Measurements from ENCODE around the gene NALF2.
A peak's percentile ranks its signal among the peaks of the same experiment; 100 is the strongest.

Gene NALF2

DNA sequence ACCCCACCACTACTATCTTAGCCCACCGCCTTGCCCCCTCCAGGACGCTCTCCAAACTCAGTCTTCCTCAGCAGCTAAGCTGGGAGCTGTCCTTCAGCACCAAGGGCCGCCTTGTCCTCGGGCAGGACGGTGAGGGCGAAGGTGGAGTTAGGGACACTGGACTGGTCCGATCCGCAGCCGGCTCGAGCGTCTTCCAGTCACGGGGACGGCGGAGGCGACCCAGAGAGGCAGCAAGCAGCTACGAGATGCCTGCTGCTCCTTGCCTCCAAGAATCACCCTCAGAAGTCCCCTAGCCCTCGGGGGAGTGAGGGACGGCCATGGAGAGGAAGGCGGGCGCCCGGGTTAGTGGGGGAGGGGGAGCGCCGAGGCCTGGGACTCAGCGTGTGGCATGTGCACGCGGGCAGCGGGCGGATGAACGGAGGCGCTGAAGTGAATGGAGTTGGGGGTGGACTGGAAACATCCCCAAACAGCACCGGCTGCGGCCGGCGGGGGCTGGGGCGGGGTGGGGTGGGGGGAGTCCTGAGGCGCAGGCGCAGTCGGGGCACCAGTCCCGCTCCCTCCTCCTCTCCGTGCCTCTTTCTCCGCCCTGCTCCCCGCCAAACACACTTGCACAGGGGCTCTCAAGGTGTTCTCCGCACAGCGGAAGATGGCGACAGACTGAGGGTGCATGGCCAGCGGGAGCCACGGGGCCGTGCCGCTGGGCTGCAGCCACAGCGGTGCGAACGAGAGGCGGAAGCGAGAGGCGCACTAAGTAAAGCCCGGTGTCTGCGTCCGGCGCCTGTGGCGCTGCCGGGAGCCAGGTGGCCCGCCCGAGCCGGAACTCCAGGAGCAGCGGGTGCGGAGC is at the start of gene NALF2:
NALF2 (plus strand) TSS at position 545 of the 844 bp plus-strand sequence. CDS start 957 bp downstream, outside the sequence.
- peak; percentile 39 for DNase-seq (ENCODE audit: low read depth)

- DNase-seq (ENCODE audit: low read depth), result no peak
These were observed 46.4 kb upstream of the NALF2 start for GRCh38 chrX:69457756-69458155.

- DNase-seq (ENCODE audit: low read depth), result no peak
These were observed 37.6 kb upstream of the NALF2 start for GRCh38 chrX:69466546-69466945.

- DNase-seq (ENCODE audit: low read depth), result no peak
These were observed 34.2 kb upstream of the NALF2 start for GRCh38 chrX:69469975-69470374.

DNA sequence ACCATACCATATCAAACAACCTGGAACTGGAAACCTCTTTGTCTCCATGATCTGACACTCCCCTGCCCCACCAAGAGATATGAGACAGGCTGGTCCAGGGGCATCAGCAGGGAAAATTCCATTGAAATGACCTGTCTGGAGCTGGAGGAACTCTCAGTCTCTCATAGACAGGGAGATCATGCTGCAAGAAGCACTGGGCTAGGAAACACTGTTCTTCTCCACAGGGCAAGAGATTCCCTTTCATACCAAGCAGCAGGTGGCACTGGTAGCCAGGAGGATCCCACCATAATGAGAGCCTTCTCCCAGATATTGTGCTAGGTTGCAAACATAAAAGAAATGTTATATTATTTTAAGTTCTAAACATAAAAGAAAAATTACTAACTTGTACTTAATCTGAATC is 14.5 kb upstream of the NALF2 start:
- no peak for DNase-seq (ENCODE audit: low read depth)

GRCh38 chrX:69493193-69493592 is 10.9 kb upstream of the NALF2 start:
- DNase-seq (ENCODE audit: low read depth), result no peak

DNA sequence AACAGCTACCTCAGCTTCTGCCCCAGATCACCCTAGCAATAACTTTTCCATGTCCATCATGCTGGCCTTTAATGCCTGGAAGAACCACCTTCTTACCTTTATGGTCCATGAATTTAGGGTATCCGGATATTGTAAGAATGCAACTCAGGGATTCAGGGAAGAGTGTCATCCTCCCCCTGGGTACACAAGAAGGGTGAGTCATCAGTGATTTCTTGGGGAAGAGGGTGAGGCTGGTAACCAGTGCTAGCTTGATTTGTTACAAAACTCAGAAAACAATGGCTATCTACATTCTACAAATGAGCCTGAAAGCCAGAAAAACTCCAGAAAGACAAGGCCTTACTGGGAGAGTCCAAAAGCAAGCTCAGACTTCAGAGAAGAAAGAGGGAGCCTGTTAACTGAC is 10.4 kb upstream of the NALF2 start:
- DNase-seq (ENCODE audit: low read depth), result no peak

GRCh38 chrX:69496183-69496582 is 7.9 kb upstream of the NALF2 start:
- no peak for DNase-seq (ENCODE audit: low read depth)

DNA sequence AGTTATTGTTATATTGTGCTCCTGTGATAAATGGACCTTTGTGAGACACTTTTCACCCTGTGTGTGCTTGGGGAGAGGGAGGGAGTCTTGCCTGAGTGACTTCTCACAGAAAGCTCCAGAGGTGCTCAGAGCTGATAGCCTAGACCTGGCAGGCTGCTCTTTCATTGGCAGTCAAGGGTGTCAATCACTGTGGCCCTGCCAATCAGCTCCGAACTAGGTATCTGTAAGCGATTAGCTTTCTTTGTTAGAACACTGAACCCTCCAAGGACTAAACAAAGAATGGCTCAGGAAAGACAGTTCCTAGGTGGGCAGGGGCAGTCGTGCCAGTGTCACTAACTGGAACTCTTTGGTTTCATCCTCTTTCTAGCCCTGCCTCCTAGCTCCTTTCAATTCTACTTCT is 2.7 kb upstream of the NALF2 start:
- no peak for DNase-seq (ENCODE audit: low read depth)

- no peak for DNase-seq (ENCODE audit: low read depth)
These were observed 821 bp upstream of the NALF2 start for GRCh38 chrX:69503228-69503781.

DNA sequence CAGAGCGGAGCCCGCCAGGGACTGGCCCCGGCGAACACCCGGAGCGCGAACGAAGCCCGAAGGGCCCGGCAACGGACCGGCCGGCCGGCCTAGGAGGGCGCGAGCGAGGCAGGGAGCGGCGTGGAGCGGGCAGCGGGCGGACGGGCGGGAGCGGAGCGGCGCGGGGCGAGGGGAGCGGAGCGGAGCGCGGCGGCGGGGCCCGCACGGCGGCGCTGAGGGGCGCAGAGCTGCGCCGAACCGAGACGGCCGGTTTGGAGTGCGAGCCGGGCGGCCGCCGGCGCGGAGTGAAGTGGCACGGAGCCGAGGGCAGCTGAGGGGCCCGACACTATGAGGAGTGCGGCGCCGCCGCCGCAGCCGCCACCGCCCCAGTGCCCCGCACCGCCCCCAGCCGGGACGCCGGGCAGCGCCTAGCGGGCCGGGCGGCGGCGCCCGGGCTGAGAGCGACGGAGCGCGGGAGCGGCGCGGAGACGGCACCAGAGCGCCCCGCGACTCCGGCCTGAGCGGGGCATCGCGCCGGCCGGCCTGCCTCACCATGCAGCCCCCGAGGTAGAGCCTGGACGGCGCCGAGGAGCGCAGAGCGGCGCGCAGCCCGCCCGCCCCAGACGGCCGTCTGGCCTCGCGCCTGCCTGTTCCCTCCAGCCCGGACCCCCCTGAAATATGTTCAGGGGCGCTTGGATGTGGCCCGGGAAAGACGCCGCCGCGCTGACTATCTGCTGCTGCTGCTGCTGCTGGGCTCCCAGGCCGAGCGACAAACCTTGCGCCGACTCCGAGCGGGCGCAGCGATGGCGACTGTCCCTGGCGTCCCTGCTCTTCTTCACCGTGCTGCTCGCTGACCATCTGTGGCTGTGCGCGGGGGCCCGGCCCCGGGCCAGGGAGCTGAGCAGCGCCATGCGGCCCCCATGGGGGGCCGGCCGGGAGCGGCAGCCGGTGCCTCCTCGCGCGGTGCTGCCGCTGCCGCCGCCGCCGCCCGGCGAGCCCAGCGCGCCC is 793 bp downstream of the NALF2 start:
- DNase-seq (ENCODE audit: low read depth), result no peak

DNA sequence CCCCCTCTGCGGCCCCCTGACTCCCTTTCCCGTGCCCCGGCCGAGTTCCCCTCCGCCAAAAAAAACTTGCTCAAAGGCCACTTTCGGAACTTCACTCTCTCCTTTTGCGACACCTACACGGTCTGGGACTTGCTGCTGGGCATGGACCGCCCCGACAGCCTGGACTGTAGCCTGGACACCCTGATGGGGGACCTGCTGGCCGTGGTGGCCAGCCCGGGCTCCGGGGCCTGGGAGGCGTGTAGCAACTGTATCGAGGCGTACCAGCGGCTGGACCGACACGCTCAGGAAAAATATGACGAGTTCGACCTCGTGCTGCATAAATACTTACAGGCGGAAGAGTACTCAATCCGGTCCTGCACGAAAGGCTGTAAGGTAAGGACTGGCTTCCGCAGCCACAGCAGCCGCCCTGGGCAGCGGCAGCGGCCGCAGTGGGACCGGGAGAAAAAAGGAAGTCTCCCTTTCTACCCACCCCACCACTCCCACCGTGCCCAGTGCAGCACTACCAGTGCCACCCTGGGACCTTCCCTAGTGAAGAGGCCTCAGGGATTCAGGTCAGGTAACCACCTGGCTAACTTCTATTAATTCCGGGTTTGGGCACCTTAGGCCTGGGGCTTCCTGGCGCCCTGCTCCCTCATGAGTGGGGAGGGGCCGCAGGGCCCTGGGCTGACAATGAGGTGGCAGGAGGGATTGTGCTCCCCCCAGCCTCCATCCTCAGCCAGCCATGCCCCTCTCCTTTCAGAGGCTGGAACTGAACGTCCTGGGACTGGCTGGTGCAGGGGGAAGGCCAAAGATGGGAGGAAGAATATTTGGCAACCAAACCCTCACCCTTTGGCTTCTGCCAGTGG is 1.9 kb downstream of the NALF2 start:
- DNase-seq (ENCODE audit: low read depth), result no peak

DNA sequence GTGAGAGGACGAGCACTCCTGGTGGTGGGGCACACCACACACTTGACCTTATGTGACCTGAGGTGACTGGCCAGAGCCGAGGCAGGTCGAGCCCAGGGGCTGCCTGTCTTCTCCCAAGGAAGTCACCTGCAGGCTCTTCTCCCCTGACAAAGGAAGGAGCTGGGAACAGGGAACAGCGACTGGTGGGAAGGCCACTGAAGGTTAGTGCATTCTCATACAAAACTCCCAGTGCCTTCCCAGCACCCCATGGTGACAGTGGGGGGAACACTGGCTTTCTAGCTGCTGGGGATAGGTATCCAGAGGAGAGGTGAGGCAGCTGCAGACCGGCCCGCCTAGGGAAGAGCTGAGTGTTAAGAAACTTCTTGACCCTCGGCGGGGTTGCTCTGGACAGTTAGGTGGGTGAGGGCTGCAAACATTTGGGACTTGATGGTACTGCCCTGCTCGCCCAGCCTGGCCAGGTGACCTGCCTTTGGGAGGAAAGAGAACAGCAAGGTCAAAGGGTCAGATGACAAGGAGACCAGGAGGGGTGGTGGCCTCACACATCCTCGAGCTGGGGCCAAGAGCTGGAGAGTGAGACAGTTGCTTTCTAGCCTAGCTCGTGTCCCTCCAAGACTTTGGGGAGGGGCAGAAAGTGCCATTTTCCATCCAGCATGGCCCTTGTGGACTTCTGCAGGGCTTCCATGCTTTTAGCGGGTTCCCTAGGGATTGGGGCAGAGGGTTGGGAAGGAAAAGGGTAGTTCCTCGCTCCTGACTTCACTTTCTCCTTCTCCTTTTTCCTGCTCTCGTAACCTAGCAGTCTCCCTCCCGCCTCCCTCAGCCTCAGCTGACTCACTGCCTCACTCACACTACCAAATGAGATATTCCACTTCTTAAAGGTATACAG is 2.7 kb downstream of the NALF2 start:
- no peak for DNase-seq (ENCODE audit: low read depth)

DNA sequence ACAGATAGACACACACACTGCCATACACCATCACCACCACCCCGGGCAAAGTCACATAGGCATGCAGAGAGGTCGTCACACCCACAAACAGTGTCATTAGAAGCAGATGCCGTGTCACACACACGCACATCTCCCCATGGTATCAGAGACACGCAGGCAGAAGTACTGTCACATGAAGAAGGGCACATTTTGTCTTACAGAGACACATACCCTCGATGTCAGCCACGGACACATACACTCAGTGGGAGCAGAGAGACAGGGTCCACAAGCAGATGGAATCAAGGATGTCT is 3.3 kb downstream of the NALF2 start:
- no peak for DNase-seq (ENCODE audit: low read depth)

DNA sequence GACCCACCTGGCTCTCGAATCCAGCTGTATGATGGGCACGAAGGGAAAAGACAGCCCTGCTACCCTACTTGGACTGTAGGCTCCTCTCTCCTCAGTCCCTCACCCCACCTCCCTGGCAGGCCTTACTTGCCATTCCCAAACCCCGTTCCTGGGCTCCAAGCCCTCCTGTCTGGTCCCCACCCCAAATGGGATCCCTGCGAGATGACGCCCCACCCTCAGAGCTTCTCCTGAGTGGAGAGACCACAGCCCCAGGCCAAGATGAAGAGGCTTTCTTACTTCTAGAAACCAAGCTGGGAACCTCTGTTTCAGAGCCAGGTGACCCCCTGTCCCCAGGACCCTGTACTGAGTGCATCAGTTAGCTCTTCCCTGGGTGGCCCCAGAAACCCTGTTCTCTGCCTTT is 4.5 kb downstream of the NALF2 start:
- no peak for DNase-seq (ENCODE audit: low read depth)

DNA sequence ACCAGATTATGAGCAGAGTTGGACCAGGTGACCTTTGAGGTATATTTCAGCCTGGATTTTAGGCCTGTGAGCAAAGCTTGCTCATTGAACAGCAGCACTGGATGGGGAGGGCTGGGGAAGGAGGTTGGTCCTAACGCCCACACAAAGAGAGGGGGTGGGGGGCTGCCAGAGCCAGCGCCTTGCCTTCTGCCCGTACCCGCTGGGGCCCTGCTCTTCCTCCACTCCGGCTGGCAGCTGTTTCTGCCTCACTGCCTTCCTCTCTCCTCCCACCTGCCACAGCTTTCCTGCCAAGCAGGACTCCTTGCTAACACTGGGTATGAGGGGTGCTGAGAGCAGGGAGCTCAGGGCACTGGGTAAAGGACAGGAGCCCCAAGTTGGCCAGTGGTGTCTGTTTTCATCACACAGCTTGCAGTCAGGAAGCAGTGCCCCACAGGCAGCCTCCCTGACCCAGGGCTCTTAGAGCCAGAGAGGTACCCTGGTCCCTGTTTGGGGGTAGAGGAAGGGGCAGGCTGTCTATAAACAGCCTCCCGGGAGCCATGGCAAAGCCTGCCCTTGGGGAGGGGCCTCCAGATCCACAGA is 6.1 kb downstream of the NALF2 start:
- no peak for DNase-seq (ENCODE audit: low read depth)

DNA sequence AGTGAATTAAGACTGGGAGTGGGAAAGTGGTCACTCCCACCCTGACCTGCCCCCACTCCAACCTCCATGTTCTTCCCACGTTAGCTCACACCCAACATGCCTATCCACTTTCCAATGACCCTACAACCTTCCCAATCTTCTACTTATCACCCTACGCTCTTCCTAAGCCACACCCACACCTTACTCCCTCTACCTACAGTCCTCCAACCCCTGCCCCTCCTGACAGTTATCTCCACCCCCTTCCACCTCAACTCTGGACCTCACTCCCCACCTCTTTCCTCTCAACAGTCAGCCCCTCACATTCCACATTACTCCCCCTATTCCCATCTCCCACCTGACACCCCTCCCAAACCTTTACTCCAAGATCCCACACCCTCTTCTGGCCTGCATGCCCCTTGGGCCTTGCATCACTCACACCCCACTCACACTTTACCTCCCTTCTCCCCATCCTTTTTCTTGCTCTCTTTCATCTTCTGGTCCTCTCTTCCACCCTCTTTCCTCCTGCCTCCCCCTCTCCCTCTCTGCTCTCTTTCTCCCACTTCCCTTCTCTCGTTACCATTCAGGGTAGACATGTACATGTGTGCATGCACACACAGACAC is 6.9 kb downstream of the NALF2 start:
- DNase-seq (ENCODE audit: low read depth), result no peak

GRCh38 chrX:69522052-69522451 is 17.9 kb downstream of the NALF2 start:
- no peak for DNase-seq (ENCODE audit: low read depth)

- no peak for DNase-seq (ENCODE audit: low read depth)
These were observed 19.2 kb downstream of the NALF2 start for GRCh38 chrX:69523314-69523713.

DNA sequence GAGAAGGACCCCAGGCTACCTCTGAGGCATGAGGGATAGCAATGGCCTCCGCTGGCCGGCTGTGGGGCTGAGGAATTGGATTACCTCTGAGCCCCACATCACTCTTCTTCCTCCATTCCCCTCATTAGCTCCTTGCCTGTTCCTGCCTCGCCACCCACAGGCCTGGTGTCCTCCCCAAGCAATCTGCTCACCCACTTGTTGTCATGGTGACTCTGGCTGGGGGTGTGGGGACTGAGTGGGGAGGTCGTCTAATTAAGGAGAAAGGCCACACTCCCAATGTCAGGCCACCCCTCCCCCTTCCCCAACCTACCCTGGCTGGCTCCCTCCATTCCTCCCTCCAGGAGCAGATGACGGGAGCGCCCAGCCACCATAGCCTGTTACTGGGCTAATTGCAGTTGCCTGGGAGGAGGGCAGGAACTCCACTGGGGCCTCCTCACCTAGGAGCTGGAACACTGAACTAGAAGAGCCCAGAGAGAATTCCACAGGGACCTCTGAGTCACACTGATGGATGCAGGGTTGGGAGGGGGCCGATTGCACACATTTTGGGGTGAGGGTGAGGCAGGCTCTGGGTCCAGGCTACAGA is 20.7 kb downstream of the NALF2 start:
- no peak for DNase-seq (ENCODE audit: low read depth)

All from iris pigment epithelial cell (primary cell).